T-helper 1 cell treated with Interleukin-12 subunit alpha and Interleukin-12 subunit beta and Interleukin-4 antibody, amounts not matched to agents 30 ng/mL and 1 ng/mL, for 36 hours (primary cell): ENCODE measurements around the gene TANGO6. TPM values are rescaled to one million over a fixed set of nuclear protein-coding genes. Genes with fewer than 3 reads are reported as not detected.

Experiments used
- intact Hi-C: fragments of 100-400 bp; cut with micrococcal nuclease; formaldehyde crosslinking; loops from one replicate; pipeline ENCODE4 v1.15.1; 2024
- total RNA-seq: library from RNA; stranded (reverse); gene quantifications from 2 replicates; pipeline ENCODE4 v1.2.3, GENCODE V29; 2022

The TANGO6 gene
- total RNA-seq, 1 donor from 2014 or later, result 24.7 TPM

DNA sequence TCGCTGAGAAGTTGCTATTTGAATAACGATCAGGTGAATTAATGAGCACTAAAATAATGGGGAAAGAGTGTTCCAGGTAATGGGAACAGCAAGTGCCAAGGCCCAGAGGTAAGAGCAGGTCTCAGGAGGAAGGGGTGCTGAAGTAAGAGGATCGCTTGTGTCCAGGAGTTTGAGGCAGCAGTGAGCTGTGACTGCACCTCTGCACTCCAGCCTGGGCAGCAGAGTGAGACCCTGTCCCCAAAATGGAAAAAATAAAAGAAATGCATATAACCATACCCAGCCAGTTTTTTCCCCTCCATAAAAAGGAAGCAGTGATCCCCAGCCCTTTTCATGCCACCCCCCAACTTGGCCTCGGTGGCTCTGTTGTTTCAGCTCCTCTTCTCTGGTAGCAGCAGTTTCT is 245.4 kb downstream of the TANGO6 start:
- intact Hi-C loops, result no loop called here

DNA sequence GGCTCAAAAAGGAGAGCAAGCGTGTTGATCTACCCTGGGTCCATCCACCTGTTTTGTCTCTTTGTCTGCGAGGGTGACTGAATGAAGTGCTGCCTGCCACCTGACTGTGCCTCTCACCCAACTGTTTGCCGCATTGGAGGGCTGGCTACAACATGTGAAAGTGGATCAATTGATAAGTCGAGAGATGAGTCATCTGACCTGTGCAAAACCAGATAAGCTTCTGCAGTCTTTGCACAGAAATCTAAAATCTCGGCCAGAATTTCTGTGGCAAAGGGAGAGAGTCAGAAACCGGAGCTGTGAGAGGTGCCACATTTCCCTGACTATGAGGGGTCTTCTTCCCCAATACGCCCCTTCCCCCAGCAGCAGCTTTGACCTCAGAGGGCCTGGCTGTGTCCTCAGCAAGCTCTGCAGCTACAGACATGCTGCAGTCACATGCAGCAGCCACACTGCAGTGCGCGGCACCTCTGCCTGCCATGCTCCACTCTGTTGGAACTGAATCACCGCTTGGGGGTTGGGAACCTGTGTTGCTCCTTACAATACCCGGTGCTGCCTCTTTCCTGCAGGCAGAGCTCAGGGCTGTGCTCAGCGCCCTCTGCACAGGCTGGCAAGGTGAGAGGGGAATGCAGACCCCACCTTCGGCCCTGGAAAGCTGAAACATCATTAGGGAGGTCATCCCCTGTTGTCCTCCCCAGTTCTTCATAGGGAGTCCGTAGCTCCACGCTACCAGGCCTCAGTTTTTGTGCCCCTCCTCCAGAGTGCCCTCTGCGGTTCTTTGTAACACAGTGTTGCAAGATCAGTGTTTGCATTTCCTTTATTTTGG is 246.0 kb downstream of the TANGO6 start:
- intact Hi-C loops, result no loop called here

DNA sequence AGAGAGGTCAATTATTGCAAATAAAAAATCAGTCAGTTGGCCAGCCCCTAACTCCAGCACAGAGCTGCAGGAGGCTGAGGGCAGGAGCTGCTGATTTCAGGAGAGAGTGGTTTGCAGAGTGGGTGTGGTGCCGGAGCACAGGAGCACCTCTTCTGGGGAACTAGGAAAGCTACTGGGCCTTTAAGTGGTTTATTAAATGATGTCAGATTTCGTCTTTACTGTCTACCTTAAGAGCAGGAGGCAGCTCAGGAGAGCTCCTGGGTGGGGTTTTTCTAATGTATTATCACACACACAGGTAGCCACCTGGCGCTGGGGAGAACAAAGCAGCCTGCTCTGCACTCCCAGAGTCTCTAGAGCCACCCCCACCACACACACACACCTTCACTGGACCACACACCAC is 250.6 kb downstream of the TANGO6 start:
- intact Hi-C loops, result no loop called here

DNA sequence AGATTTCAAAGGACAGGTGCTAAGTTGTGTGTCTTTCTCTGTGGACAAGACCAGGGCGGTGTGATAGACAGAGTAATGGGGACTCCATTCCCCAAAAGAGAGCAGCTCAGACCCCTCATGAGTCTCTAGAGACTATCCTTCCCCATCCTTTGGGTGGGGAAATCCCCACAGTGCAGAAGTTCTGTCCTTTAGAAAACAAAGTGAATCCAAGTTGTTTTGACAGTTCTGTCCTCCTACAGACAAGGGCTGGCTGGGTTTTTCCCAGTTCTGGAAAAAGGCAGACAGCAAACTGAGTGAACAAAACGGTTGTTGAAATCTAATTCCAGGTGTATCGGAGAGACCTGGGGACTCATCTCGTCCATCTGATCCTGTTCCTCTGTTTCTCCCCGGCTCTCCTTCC is 251.2 kb downstream of the TANGO6 start:
- intact Hi-C loops, result no loop called here

DNA sequence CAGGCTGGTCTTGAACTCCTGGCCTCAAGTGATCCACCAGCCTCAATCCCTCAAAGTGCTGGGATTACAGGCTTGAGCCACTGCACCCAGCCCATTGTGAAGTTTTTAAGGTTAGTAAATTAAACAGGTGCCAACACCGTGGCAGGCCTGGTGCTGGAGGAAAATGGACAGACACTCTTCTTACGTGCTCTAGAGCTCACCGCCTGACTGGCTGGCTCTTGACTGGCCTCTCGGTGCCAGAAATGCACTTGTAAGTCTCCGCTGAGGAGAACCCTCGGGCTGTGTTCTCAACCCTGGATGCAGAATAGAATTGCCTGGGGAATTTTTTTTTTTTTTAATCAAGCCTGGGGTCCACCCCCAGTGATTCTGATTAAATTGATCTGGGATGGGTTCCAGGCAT is 251.9 kb downstream of the TANGO6 start:
- intact Hi-C loops, result no loop called here

DNA sequence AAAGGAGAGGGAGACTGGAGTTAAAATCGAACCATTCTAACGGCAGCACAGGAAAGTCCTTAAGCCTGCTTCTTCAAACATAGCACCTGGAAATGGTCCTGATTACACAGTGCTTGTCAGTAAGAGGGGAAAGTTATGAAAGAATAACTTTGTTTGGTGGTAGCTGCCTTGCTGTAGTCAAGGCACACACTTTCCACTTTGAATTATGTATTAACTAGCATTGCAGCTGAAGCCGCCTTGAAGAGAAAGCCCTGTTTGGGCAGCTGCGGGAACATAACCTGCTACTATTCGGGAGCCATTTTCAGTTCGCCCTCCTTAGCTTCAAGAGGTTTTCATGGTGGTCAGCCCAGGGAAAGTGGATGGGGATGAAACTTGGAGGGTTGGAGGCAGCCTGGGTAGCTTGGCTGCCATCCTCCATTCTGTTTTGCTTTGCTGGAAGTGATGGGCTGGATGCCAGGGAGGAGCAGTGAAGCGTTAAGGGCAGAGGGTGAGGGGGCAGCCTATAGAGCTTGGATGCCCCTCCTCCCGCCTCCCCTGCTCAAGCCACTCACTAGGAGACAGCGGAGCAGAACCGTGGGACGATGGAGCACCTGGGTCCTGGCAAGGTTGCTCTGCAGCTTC is 256.9 kb downstream of the TANGO6 start:
- intact Hi-C loops, result no loop called here

DNA sequence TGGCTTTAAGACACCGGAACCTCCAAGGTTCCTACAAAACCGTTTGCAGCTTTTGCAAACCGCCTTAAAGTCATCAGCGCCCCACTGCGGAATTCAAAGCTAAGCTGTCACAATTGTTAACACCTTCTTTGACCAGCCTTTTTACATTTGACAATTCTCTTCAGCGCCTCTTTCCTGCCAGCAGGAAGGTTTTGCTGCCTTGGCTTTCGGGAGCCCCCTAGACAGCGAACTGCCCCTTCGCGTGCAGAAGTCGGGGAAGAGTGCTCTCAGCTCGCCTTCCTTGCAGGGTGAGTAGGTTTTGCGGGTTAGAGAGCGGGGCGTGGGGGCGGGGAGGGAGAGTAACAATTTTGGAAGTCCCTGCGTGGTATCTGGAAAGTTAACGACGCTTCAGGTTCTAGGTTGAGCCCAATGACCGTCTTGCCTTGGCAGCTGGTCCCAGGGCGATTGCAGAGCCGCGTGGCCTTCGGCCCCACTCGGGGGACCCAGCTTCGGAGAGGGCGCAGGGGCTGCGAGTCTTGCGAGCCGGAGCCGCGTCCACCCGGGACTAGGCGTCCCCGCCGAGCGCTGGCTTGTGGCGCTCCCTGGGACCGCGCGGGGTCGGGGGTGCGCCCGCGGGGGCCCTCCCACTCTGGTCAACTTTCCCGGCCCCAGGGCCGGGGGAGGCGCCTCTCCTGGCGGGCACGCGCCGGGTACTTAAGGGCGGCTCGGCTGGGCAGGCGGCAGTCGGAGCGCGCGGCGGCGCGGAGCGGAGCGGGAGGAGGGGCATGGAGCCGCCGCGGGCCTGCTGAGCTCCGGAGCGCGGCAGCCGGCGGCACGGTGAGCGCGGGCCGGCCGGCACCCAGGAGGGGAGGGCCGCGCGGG is 262.4 kb downstream of the TANGO6 start, which contains the start of gene HAS3:
HAS3 (plus strand) TSS at position 153 of the 861 bp plus-strand sequence. CDS start 3,743 bp downstream, outside the sequence.
- intact Hi-C loops, result loop anchor here (1.0 to 5.0 kb wide), 3 partner anchors 203 to 577 kb away; no protein-coding TSS in a partner anchor

DNA sequence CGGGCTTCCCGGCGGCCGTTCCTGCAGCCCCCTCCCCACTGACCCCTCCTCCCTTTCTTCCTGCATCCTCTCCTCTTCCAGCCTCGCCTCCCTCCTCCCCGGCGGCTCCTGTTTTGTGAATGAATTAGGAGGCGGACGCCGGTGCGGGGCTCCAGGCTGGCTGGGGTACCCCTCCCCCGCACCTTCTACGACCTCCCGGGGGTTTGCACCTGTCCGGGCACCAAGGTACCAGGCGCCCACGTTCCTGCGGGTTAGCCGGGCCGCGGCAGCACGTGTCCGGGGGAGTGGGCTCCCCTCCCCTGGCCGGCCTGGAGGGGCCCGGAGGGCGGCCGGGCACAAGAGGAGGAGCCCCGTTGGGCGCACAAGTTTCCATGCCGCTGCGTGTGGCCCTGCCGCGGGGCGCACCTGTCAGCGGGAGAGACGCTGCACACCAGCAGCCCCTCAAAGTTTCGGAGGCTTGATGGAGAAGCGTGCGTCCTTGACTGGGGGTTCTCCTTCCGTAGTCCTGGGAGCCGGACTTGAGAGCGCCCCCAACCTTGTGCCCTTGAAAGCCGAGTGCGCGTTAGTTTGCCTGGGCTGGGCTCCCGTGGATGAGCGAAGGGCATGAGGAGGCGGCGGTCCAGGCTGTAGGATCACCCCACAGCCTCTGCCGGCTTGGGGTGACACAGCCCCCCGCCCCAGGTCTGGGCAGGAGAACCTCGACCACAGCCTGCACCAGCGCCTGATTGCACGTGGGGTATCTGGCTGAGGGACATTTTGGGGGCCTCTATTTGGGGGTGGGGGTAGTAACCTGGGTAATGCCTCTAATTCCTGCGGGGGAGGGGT is 263.4 kb downstream of the TANGO6 start:
- intact Hi-C loops, result loop anchor here (5.0 kb wide), 2 partner anchors 204 to 259 kb away; no protein-coding TSS in a partner anchor

DNA sequence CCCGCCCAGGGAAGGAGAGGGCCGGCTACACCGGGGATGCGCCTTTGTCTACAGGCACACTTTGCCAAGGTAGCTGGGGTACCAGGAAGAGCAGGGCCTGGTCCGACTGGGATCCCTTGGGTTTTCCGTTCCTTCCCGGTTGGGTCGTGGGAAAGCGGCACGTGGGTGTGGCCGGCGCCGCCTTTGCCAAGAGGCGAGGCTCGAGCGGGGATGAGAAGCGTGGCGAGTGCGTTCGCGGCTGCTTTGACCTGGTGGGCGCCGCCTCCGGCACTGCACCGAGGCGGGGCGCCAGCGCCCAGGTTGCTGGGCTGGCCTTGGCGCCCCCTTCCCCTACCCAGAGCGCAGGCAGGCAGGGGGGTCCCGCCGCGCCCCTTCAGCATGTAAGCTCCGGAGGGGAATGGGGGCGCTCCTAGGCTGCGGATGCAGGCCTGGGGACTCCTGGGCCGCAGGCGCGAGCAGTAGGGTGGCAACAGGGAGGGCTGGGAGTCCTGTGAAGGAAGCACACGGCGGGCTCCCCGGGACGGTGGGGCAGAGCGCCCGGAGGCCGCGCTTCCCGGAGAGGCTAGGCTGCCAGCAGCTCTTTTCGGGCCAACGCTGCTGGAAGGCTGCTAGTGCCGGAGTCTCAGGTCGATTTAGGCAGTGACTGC is 264.1 kb downstream of the TANGO6 start:
- intact Hi-C loops, result loop anchor here (5.0 kb wide), 2 partner anchors 205 to 260 kb away; no protein-coding TSS in a partner anchor

DNA sequence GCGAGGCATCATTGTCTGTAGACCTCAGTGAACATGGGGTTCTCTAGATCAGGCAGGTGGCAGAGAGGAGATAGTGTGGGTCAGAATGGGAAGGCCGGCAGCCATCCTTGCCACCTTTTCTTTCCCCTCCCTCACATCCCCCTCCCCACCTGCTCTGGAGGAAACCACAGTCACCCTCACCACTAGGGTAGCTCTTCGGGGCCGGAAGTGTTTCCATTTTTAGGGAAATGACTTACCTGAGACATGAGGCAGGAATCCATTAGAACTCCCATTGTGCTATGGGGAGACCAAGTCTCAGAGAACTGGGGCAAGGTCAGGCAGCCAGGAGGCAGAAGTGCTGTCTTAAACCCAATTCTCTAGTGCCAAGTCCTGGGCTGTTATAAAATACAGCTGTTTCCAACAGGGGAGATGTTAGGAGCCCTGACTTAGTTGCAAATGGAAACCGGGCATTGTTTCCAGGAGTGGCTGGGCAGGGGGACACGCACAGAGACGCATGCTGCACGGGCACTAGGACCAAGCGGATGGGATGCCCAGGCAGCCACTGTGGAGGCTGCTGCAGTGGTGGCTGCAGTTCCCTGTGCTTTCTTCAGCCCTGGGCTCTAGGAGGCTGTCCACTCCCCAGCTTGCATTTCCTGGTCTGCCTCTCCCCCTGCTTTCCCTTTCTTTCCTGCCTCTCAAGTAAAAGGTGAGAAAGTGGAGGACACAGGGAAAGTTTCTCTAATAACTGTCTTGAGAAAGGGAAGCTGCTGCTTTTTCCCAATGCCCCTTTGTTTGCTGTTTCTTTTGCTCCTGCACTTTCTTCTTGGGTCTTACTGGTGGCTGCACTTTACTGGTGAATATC is 265.0 kb downstream of the TANGO6 start:
- intact Hi-C loops, result loop anchor here (5.0 kb wide), 2 partner anchors 206 to 261 kb away; no protein-coding TSS in a partner anchor

DNA sequence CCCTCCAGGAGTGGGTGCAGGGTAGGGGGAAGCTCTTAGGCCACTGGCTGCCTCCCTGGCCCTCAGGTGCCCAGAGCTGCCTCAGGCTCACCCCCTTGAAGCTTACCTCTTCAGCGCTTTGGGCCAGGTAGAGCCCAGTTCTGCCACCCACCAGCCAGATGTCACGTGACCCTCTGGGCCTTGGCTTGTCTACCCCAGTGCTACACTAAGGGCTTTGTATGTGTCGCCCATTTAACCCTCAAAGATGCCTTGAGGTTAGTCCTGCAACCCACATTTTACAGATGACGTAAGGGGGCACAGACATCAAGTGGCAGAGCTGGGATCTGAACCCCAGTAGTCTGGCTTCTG is 265.5 kb downstream of the TANGO6 start:
- intact Hi-C loops, result loop anchor here (5.0 kb wide), 2 partner anchors 207 to 262 kb away; no protein-coding TSS in a partner anchor

DNA sequence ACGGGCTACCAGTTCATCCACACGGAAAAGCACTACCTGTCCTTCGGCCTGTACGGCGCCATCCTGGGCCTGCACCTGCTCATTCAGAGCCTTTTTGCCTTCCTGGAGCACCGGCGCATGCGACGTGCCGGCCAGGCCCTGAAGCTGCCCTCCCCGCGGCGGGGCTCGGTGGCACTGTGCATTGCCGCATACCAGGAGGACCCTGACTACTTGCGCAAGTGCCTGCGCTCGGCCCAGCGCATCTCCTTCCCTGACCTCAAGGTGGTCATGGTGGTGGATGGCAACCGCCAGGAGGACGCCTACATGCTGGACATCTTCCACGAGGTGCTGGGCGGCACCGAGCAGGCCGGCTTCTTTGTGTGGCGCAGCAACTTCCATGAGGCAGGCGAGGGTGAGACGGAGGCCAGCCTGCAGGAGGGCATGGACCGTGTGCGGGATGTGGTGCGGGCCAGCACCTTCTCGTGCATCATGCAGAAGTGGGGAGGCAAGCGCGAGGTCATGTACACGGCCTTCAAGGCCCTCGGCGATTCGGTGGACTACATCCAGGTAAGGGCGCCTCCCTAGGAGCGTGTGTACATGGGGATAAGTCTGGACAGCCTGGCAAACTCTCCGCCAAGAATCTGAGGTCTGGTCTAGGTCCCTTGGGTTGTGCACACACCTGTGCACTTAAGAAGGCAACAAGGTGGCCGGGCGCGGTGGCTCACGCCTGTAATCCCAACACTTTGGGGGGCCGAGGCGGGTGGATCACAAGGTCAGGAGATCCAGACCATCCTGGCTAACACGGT is 266.3 kb downstream of the TANGO6 start:
- intact Hi-C loops, result loop anchor here (5.0 kb wide), 2 partner anchors 207 to 262 kb away; no protein-coding TSS in a partner anchor

DNA sequence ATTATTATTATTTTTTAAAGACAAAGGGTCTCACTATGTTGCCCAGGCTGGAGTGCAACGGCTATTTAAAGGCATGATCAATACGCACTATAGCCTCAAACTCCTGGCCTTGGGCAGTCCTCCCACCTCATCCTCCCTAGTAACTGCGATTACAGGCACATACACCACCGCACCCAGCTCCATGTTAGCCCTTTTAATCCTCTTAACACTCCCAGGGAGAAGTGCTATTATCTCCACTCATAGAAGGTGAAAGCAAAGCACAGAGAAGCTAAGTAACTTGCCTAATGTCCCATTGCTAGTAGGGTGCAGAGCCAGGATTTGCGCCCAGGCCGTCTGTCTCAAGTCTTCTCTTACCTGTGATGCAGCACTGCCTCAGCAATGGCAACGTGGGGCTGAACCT is 267.1 kb downstream of the TANGO6 start:
- intact Hi-C loops, result no loop called here

DNA sequence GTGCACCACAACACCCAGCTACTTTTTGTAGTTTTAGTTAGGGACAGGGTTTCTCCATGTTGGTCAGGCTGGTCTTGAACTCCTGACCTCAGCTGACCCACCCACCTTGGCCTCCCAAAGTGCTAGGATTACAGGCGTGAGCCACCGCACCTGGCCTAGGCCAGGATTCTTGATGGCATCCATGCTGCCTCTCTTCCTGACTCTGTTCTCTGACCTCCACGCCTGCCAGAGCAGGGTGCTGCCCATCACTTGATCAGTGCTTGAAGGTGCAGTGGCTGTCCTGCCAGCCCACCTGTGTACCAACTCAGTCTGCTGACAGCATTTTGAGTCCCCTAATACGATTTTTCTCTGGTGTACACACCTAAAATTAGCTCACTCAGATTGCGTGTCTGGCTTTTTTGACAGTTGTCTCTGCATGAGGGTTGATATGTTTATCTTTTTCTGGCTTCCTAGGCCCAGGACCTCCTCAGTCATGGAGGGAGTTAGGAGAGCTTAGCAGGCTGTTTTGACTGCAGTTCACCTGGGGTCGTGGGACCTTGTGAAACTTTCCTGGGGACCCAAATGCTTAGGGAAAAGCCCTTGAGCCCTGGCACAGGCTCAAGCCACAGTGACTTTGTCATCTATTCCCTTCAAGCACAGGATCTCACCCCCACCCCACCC is 268.0 kb downstream of the TANGO6 start:
- intact Hi-C loops, result no loop called here

DNA sequence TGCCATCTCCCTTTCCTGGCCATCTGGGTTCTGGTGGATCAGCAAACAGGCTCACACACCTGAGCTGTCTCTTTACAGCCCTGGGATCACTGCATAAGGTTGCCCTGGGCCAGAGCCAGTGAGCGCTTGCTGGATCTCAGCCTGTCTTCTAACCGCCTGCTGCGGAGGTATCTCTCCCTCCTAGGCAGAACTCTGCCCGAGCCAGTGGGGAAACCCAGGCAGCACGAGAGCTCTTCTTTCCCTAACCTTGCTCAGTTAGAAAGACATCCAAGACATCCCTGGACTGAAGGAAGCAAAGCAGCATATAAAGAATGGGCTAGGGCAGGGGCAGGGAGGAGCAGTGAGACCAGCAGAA is 268.5 kb downstream of the TANGO6 start:
- intact Hi-C loops, result no loop called here

DNA sequence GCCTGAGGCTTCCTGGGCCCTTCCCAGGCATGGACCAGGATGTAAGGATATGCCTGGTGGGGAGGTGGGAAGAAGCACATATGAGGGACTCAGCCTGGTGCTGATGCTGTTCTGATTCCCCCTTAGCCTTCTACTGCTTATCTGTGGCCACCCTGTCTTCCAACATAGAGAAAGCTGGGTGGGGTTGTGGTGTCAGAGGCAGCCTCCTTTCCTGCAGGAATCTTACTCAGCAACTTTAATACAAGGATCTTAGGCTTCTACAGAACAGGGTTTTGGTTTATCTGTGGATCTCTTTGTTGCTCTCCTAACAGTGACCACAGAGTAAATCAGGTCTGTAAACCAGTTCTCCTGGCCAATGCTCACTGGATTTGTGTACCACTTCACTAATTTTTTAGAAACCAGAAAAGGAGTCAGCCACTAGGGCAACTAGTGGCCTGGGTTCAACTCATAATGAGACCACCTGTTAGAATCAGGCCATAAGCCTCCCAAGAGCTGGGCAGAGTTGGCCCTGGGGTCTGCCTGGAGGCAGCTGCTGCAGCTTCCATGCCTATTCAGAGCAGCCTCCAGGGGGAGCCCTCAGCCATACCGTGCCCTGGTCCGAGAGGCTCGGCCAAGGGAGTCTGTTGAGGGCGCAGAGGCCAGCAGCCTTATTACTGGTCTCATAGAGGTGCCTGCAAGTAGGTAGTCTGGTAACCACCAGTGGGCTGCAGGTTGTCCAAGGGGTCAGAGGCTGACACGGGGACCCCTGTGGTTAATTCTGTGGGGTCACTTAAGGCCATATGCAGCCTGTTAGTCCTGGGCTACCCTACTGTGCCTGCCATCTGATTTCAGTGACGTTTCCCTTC is 269.2 kb downstream of the TANGO6 start:
- intact Hi-C loops, result no loop called here

DNA sequence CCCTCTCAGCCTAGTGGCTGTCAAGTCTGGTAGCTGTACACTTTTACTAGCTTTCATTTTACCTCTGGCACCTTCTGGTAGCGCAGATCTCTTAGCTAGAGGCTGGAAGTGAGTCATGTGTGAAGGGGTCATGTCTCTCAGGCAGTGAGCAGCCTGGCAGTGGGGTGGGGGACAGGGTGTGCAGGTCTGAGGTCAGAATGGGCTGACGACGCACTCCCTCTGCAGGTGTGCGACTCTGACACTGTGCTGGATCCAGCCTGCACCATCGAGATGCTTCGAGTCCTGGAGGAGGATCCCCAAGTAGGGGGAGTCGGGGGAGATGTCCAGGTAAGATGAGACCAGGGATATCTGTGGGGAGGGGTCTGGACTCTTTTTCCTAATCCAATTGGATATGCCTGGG is 269.9 kb downstream of the TANGO6 start:
- intact Hi-C loops, result no loop called here
